ENCODE results near the gene ANKRD49.

- TF ChIP-seq CTCF (conservative IDR thresholded peaks at IDR 0.05 in 1 of 2, IDR thresholded peaks at IDR 0.05 in 1 of 2; ENCODE audit: extremely low read depth in 1 of 2, insufficient read depth in 1 of 2, low read depth in 1 of 2, low read length in 2 of 2) (no peak), EZH2 (IDR thresholded peaks at IDR 0.05; ENCODE audit: borderline replicate concordance, low read length) (no peak)
Measured at GRCh38 chr11:94546886-94547285, 53.1 kb downstream of the ANKRD49 start.

Data from mammary epithelial cell (primary cell).